K562 (cell line): ENCODE measurements around the gene KLK11. TPM values are rescaled to one million over a fixed set of nuclear protein-coding genes. Genes with fewer than 3 reads are reported as not detected.

Experiments
- BCOR ChIP-seq: fragments of 450-650 bp; IDR thresholded peaks from 2 replicates; pipeline ENCODE4 v1.6.1; 2016
- CXXC5 ChIP-seq: fragments of 250-450 bp; sonication (Bioruptor Pico); IDR thresholded peaks from 2 replicates; pipeline ENCODE4 v1.8.0; 2022; ENCODE audit warnings: inconsistent platforms, mild to moderate bottlenecking, moderate library complexity
- HMG20A ChIP-seq: fragments of 450-650 bp; formaldehyde crosslinking; conservative IDR thresholded peaks from 2 replicates; pipeline ENCODE4 v1.4.0; 2020; ENCODE audit warnings: mild to moderate bottlenecking, mixed read lengths
- ILF3 ChIP-seq: fragments of 450-650 bp; IDR thresholded peaks from 2 replicates; pipeline ENCODE4 v1.6.1; 2018; ENCODE audit warnings: antibody characterized with exemption, mild to moderate bottlenecking, moderate library complexity, borderline replicate concordance
- LARP7 ChIP-seq: fragments of 450-650 bp; IDR thresholded peaks from 2 replicates; pipeline ENCODE4 v1.6.1; 2016
- LEF1 ChIP-seq: fragments of 450-650 bp; IDR thresholded peaks from 2 replicates; pipeline ENCODE4 v1.6.1; 2016; ENCODE audit warnings: mild to moderate bottlenecking
- MAZ ChIP-seq, 2 experiments: fragments of 450-650 bp in 1 of 2; sonication (generic) in 1 of 2; formaldehyde crosslinking; IDR thresholded peaks in 1 of 2; conservative IDR thresholded peaks in 1 of 2; 2 replicates each; pipeline versions ENCODE4 v1.4.0 to v1.5.0; 2020; ENCODE audit warnings: mild to moderate bottlenecking in 1 of 2, missing genetic modification reagents in 1 of 2
- MYC ChIP-seq, 2 experiments: fragments of 250-450 bp in 1 of 2; sonication (Bioruptor Pico) in 1 of 2; IDR thresholded peaks; 2 replicates each; pipeline versions ENCODE4 v1.5.1 to v1.6.1; 2012 to 2021; ENCODE audit warnings: low read depth in 2 of 2, borderline replicate concordance in 1 of 2, improper control_type of control experiment in 1 of 2, low read length in 1 of 2, mild to moderate bottlenecking in 1 of 2, moderate library complexity in 1 of 2
- OTX1 ChIP-seq: fragments of 450-650 bp; formaldehyde crosslinking; IDR thresholded peaks from 2 replicates; pipeline ENCODE4 v1.4.0; 2022; ENCODE audit warnings: mild to moderate bottlenecking
- PHF21A ChIP-seq: fragments of 450-650 bp; IDR thresholded peaks from 2 replicates; pipeline ENCODE4 v1.6.1; 2017; ENCODE audit warnings: low read depth, borderline replicate concordance
- POLR2G ChIP-seq: fragments of 200-400 bp; formaldehyde crosslinking; IDR thresholded peaks from 2 replicates; pipeline ENCODE4 v1.6.1; 2017; ENCODE audit warnings: low read depth, mild to moderate bottlenecking, antibody characterized with exemption, low read length, moderate library complexity
- POLR2H ChIP-seq: IDR thresholded peaks from 2 replicates; pipeline ENCODE4 v1.6.1; 2016; ENCODE audit warnings: missing genetic modification characterization, low read depth, mild to moderate bottlenecking, control low read depth, missing compliant biosample characterization, moderate library complexity
- SAP30 ChIP-seq: fragments of 200-600 bp; sonication (generic); IDR thresholded peaks from 2 replicates; pipeline ENCODE4 v1.6.1; 2012; ENCODE audit warnings: borderline replicate concordance, low read depth, mild to moderate bottlenecking, moderate library complexity, low read length, control low read depth, inconsistent platforms; ENCODE audit not compliant: insufficient read depth, poor library complexity, severe bottlenecking
- TEAD2 ChIP-seq: fragments of 450-650 bp; IDR thresholded peaks from 2 replicates; pipeline ENCODE4 v1.6.1; 2016; ENCODE audit warnings: missing genetic modification characterization, control low read depth, missing compliant biosample characterization
- ZFX ChIP-seq: sonication (generic); formaldehyde crosslinking; IDR thresholded peaks from 2 replicates; pipeline ENCODE4 v1.8.0; 2022; ENCODE audit warnings: mild to moderate bottlenecking, missing genetic modification reagents, moderate library complexity
- ZNF707 ChIP-seq: fragments of 250-450 bp; sonication (Bioruptor Pico); conservative IDR thresholded peaks from 2 replicates; pipeline ENCODE4 v1.8.0; 2022; ENCODE audit warnings: inconsistent platforms, mild to moderate bottlenecking, moderate library complexity
- polyA plus RNA-seq, 8 experiments: library from polyadenylated mRNA; depleted of rRNA in 4 of 8; stranded (reverse) in 5 of 8; unstranded in 3 of 8; fragments of >200 nt; fragmentation: Nextera tagmentation in 2 of 8; fragmentation: Illumina TruSeq in 1 of 8; extraction: Ambion mirVana in 2 of 8; extraction: Trizol in 1 of 8; gene quantifications; 2 replicates each; pipeline versions ENCODE4 v1.2.1 to v1.2.3, GENCODE V29; 2011 to 2014; ENCODE audit warnings: inconsistent platforms in 1 of 8, missing spikeins in 1 of 8
- total RNA-seq, 7 experiments: library from RNA; depleted of rRNA in 6 of 7; stranded (reverse); fragments of >200 nt in 6 of 7; fragmentation: Illumina TruSeq in 2 of 7; extraction: Trizol in 2 of 7; gene quantifications; 2 replicates each; pipeline versions ENCODE4 v1.2.1 to v1.2.3, GENCODE V29; 2011 to 2021; ENCODE audit warnings: low replicate concordance in 1 of 7
- TF ChIP-seq, protein P1 (sequence below): fragments of 450-650 bp; IDR thresholded peaks from 2 replicates; pipeline ENCODE4 v1.6.1; 2016
- TF ChIP-seq, protein P2 (sequence below), 2 experiments: fragments of 450-650 bp in 1 of 2; sonication (generic) in 1 of 2; formaldehyde crosslinking in 1 of 2; IDR thresholded peaks; 2 replicates each; pipeline versions ENCODE4 v1.7.1 to v1.9.0; 2016 to 2022; ENCODE audit warnings: inconsistent platforms in 1 of 2, mild to moderate bottlenecking in 1 of 2, missing genetic modification reagents in 1 of 2

Gene KLK11
- total and polyA plus RNA-seq, 9 of the 15 experiments (the other 6 are each of a cell fraction or from before 2014, with no cell fraction given), result not detected

DNA sequence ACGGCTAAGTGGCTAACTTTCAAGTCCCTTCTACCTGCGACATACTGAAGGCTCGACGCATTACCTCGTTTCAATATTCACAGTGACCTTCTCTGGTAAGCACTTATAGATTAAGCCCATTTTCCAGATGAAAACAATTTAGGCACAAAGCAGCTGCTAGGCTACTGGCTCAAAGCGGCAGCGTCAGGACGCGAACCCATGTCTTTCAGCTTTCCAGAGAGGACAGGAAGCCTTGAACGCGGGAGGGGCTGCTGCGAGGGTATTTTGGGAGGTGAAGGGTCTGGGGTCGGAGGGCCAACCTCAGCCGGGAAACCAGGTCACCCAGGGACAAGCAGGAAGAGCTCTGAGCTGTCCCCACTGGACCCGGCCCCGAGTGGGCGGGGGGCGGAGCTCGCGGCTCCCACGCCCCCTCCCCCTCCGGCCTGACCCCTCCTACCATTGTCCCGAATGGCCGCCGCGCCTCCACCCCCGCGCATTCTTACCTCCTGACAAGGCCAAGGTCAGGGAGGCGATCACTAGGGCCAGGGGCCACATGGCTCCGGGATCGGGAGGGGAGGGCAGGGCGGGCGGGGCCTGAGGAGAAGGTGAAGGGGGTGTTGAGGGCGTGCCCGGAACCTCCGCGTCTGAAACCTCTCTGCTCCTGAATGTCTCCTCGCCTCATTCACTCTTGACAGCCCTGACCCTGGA is 38.3 kb upstream of the KLK11 start, which contains the start of gene KLK13 (continued):
- TF ChIP-seq, protein P1, sequence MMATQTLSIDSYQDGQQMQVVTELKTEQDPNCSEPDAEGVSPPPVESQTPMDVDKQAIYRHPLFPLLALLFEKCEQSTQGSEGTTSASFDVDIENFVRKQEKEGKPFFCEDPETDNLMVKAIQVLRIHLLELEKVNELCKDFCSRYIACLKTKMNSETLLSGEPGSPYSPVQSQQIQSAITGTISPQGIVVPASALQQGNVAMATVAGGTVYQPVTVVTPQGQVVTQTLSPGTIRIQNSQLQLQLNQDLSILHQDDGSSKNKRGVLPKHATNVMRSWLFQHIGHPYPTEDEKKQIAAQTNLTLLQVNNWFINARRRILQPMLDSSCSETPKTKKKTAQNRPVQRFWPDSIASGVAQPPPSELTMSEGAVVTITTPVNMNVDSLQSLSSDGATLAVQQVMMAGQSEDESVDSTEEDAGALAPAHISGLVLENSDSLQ, result peak; percentile 6; the same call in 1 of the 2 replicates
- no peak for TF ChIP-seq SAP30
- no peak for TF ChIP-seq LEF1
- TF ChIP-seq MAZ (CRISPR knock-in tag; conservative IDR thresholded peaks at IDR 0.05 in 1 of 2, IDR thresholded peaks at IDR 0.05 in 1 of 2), result peak; percentile 67 to 83
- 0 out of 2 replicates have a peak, but pooled peaks have one; percentile 19 for TF ChIP-seq CXXC5 (CRISPR knock-in tag)
- no peak for TF ChIP-seq TEAD2 (tag)
- no peak for TF ChIP-seq POLR2H
- TF ChIP-seq ZFX, result no peak
- peak; percentile 85 for TF ChIP-seq BCOR
- no peak for TF ChIP-seq HMG20A (CRISPR knock-in tag)
- TF ChIP-seq, protein P2, sequence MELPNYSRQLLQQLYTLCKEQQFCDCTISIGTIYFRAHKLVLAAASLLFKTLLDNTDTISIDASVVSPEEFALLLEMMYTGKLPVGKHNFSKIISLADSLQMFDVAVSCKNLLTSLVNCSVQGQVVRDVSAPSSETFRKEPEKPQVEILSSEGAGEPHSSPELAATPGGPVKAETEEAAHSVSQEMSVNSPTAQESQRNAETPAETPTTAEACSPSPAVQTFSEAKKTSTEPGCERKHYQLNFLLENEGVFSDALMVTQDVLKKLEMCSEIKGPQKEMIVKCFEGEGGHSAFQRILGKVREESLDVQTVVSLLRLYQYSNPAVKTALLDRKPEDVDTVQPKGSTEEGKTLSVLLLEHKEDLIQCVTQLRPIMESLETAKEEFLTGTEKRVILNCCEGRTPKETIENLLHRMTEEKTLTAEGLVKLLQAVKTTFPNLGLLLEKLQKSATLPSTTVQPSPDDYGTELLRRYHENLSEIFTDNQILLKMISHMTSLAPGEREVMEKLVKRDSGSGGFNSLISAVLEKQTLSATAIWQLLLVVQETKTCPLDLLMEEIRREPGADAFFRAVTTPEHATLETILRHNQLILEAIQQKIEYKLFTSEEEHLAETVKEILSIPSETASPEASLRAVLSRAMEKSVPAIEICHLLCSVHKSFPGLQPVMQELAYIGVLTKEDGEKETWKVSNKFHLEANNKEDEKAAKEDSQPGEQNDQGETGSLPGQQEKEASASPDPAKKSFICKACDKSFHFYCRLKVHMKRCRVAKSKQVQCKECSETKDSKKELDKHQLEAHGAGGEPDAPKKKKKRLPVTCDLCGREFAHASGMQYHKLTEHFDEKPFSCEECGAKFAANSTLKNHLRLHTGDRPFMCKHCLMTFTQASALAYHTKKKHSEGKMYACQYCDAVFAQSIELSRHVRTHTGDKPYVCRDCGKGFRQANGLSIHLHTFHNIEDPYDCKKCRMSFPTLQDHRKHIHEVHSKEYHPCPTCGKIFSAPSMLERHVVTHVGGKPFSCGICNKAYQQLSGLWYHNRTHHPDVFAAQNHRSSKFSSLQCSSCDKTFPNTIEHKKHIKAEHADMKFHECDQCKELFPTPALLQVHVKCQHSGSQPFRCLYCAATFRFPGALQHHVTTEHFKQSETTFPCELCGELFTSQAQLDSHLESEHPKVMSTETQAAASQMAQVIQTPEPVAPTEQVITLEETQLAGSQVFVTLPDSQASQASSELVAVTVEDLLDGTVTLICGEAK (IDR thresholded peaks at IDR 0.05), result peak; percentile 58
- TF ChIP-seq, protein P2 (CRISPR knock-in tag; IDR thresholded peaks at IDR 0.05), result no peak
- no peak for TF ChIP-seq PHF21A
- peak; percentile 54 for TF ChIP-seq POLR2G
- no peak for TF ChIP-seq LARP7
- TF ChIP-seq MYC (IDR thresholded peaks at IDR 0.05; ENCODE audit: low read depth, low read length), result peak; percentile 79
- no peak for TF ChIP-seq MYC (CRISPR knock-in tag; IDR thresholded peaks at IDR 0.05; ENCODE audit: borderline replicate concordance, low read depth)
- no peak for TF ChIP-seq ZNF707 (CRISPR knock-in tag)
- no peak for TF ChIP-seq OTX1 (CRISPR knock-in tag)
- TF ChIP-seq ILF3, result no peak
